Stimulated activated CD8-positive, alpha-beta memory T cell treated with anti-CD3 and anti-CD28 coated beads, Interleukin-12 subunit alpha, Interleukin-12 subunit beta, amount 100 ng/mL, for 1 hour (primary cell): Measurements from ENCODE around the gene CLEC2D.
"Not testable (repeated sequence)": the region's sequence is repeated elsewhere in the genome, so short reads cannot be mapped to it uniquely, and the experiment has no call there.

Source experiments
- DNase-seq: peaks from one replicate; pipeline ENCODE4 v3.0.0-alpha.2; 2020; ENCODE audit warnings: low read depth

CLEC2D gene

GRCh38 chr12:9730011-9730410 lies 60.5 kb downstream of the CLEC2D start:
- no peak for DNase-seq

GRCh38 chr12:9730591-9730990 lies 61.1 kb downstream of the CLEC2D start:
- no peak for DNase-seq

GRCh38 chr12:9731393-9731792 lies 61.9 kb downstream of the CLEC2D start:
- no peak for DNase-seq

GRCh38 chr12:9731797-9732196 lies 62.3 kb downstream of the CLEC2D start:
- DNase-seq: no peak

- no peak for DNase-seq
Measured at GRCh38 chr12:9732921-9733461, 63.5 kb downstream of the CLEC2D start, which contains the start of gene CLECL1. TSS of gene CLECL1 (minus strand) at chr12:9733097.

GRCh38 chr12:9735601-9736000 lies 66.1 kb downstream of the CLEC2D start:
- DNase-seq: no peak

GRCh38 chr12:9736936-9737705 lies 67.6 kb downstream of the CLEC2D start:
- no peak for DNase-seq

GRCh38 chr12:9738905-9739304 lies 69.4 kb downstream of the CLEC2D start:
- not testable (repeated sequence) for DNase-seq

GRCh38 chr12:9739404-9740105 lies 70.0 kb downstream of the CLEC2D start:
- DNase-seq: not testable (repeated sequence)

GRCh38 chr12:9740106-9740750 lies 70.7 kb downstream of the CLEC2D start:
- no peak for DNase-seq

GRCh38 chr12:9741726-9742125 lies 72.2 kb downstream of the CLEC2D start:
- DNase-seq: peak; percentile 50

GRCh38 chr12:9742661-9743060 lies 73.1 kb downstream of the CLEC2D start:
- no peak for DNase-seq

GRCh38 chr12:9745199-9745598 lies 75.7 kb downstream of the CLEC2D start:
- DNase-seq: no peak
